ENCODE measurements around the gene HEG1.

GRCh38 chr3:125003859-125004595 is 51.8 kb downstream of the HEG1 start:
- TF ChIP-seq CTCF (IDR thresholded peaks at IDR 0.05 in 4 of 5, conservative IDR thresholded peaks at IDR 0.05 in 1 of 5) (no peak), POLR2A (IDR thresholded peaks at IDR 0.05) (no peak)

Measured in gastrocnemius medialis (tissue), 4 donors.